Measurements from ENCODE around the gene HSD17B8.

GRCh38 chr6:33217246-33217645, 12.8 kb downstream of the HSD17B8 start:
- TF ChIP-seq CTCF (IDR thresholded peaks at IDR 0.05) (no peak), POLR2A (IDR thresholded peaks at IDR 0.05) (no peak)
